Activated CD8-positive, alpha-beta T cell treated with anti-CD3 and anti-CD28 coated beads, Interleukin-2, amount 10 ng/mL, durations not matched to agents 7 days and 5 days (primary cell): ENCODE measurements around the gene EIF1. TPM values are rescaled to one million over a fixed set of nuclear protein-coding genes. Genes with fewer than 3 reads are reported as not detected.

ENCODE experiments used
- ATAC-seq: fragments of 150-1000 bp; cut with Tn5 transposase; one replicate; pipeline ENCODE4 v1.10.0; 2021; ENCODE audit warnings: moderate library complexity
- CTCF ChIA-PET: fragments of 350-600 bp; sonication (Branson Sonifier 250); formaldehyde crosslinking; loops from one replicate; lab custom pipeline; 2021; ENCODE audit warnings: antibody characterized with exemption; lab: Charles Lee
- POLR2A ChIA-PET: fragments of 350-600 bp; sonication (Branson Sonifier 250); formaldehyde crosslinking; loops from one replicate; lab custom pipeline; 2021; ENCODE audit warnings: antibody characterized with exemption; lab: Charles Lee
- DNase-seq: peaks from one replicate; pipeline ENCODE4 v3.0.0-alpha.2; 2020
- H3K27ac Mint-ChIP-seq: one replicate; pipeline ENCODE4 v1.8.0; 2021; ENCODE audit warnings: mild to moderate bottlenecking, mixed read lengths
- H3K27me3 Mint-ChIP-seq: one replicate; pipeline ENCODE4 v1.8.0; 2021; ENCODE audit warnings: low read depth, mixed read lengths
- H3K36me3 Mint-ChIP-seq: one replicate; pipeline ENCODE4 v1.8.0; 2021; ENCODE audit warnings: low read depth, mixed read lengths
- H3K4me1 Mint-ChIP-seq: one replicate; pipeline ENCODE4 v1.8.0; 2021; ENCODE audit warnings: low read depth, mixed read lengths
- H3K4me3 Mint-ChIP-seq: one replicate; pipeline ENCODE4 v1.8.0; 2021; ENCODE audit warnings: mild to moderate bottlenecking, mixed read lengths
- H3K9me3 Mint-ChIP-seq: one replicate; pipeline ENCODE4 v1.8.0; 2022; ENCODE audit warnings: mixed read lengths; ENCODE audit not compliant: insufficient read depth
- total RNA-seq, 2 experiments: library from RNA; stranded (reverse); gene quantifications; one replicate each; pipeline ENCODE4 v1.2.3, GENCODE V29; 2021

Gene EIF1
- total RNA-seq, 2 experiments from 2014 or later = 661 to 670 TPM

GRCh38 chr17:41733348-41734138, 44.9 kb downstream of the EIF1 start:
- H3K27ac Mint-ChIP-seq = peak overlapping the region; percentile 43
- POLR2A ChIA-PET = interaction anchor here (1.8 kb wide), 1 partner anchor 42 kb away, joined by 4 read pairs; no protein-coding TSS in a partner anchor
- no peak for ATAC-seq
- H3K27me3 Mint-ChIP-seq = peaks cover 53% of the 10 kb centered on the region
- no peak for DNase-seq
- no peaks in the 10 kb centered on the region for H3K9me3 Mint-ChIP-seq
- CTCF ChIA-PET = interaction anchor here (1.3 kb wide), 1 partner anchor 68 kb away, joined by 5 read pairs; no protein-coding TSS in a partner anchor
- H3K4me1 Mint-ChIP-seq = peaks cover 17% of the 10 kb centered on the region
- no peaks in the 10 kb centered on the region for H3K36me3 Mint-ChIP-seq
- H3K4me3 Mint-ChIP-seq = no peak overlapping the region

GRCh38 chr17:41734139-41734948, 45.7 kb downstream of the EIF1 start, which contains the start of gene HAP1:
Gene HAP1, minus strand, starts transcription at chr17:41734643. Its CDS starts 9 bp downstream, at chr17:41734634.
- no peak for ATAC-seq
- peaks cover 17% of the 10 kb centered on the region for H3K4me1 Mint-ChIP-seq
- DNase-seq = peak; percentile 25
- no peaks in the 10 kb centered on the region for H3K9me3 Mint-ChIP-seq
- ChIA-PET POLR2A (no interaction called here), CTCF (interaction anchor here (1.3 kb wide), 1 partner anchor 67 kb away, joined by 5 read pairs; no protein-coding TSS in a partner anchor)
- no peak within 1 kb of the TSS for H3K4me3 Mint-ChIP-seq
- no peaks in the 10 kb centered on the region for H3K36me3 Mint-ChIP-seq
- peak within 1 kb of the TSS; percentile 43 for H3K27ac Mint-ChIP-seq
- peaks cover 52% of the 10 kb centered on the region for H3K27me3 Mint-ChIP-seq

- peaks cover 52% of the 10 kb centered on the region for H3K27me3 Mint-ChIP-seq
- H3K4me1 Mint-ChIP-seq = peaks cover 17% of the 10 kb centered on the region
- ChIA-PET POLR2A (no interaction called here), CTCF (interaction anchor here (1.3 kb wide), 1 partner anchor 66 kb away, joined by 5 read pairs; no protein-coding TSS in a partner anchor)
- no peaks in the 10 kb centered on the region for H3K9me3 Mint-ChIP-seq
- H3K27ac Mint-ChIP-seq = no peak overlapping the region
- H3K36me3 Mint-ChIP-seq = no peaks in the 10 kb centered on the region
- DNase-seq (no peak), ATAC-seq (no peak)
- H3K4me3 Mint-ChIP-seq = no peak overlapping the region
Observed at GRCh38 chr17:41734949-41735313, 46.2 kb downstream of the EIF1 start.

GRCh38 chr17:41735744-41736143, 47.1 kb downstream of the EIF1 start:
- ATAC-seq = no peak
- Mint-ChIP-seq H3K27ac (no peak overlapping the region), H3K27me3 (peaks cover 44% of the 10 kb centered on the region), H3K36me3 (no peaks in the 10 kb centered on the region), H3K9me3 (no peaks in the 10 kb centered on the region), H3K4me1 (peaks cover 17% of the 10 kb centered on the region), H3K4me3 (no peak overlapping the region)
- ChIA-PET CTCF (interaction anchor here (3.1 kb wide), 1 partner anchor 66 kb away, joined by 37 read pairs; no protein-coding TSS in a partner anchor), POLR2A (no interaction called here)
- no peak for DNase-seq

- no peak overlapping the region for H3K4me3 Mint-ChIP-seq
- ChIA-PET CTCF (interaction anchor here (0.5 to 3.1 kb wide), 18 partner anchors 12 to 149 kb away, joined by 3 to 37 read pairs (median 4); partner anchors contain the start of genes JUP, KLHL10 and P3H4), POLR2A (interaction anchor here (0.8 kb wide), 1 partner anchor 64 kb away, joined by 3 read pairs; no protein-coding TSS in a partner anchor)
- peak overlapping the region; percentile 66 for H3K27ac Mint-ChIP-seq
- H3K9me3 Mint-ChIP-seq = no peaks in the 10 kb centered on the region
- peaks cover 17% of the 10 kb centered on the region for H3K4me1 Mint-ChIP-seq
- DNase-seq (peak; percentile 26), ATAC-seq (no peak)
- H3K27me3 Mint-ChIP-seq = peaks cover 32% of the 10 kb centered on the region
- no peaks in the 10 kb centered on the region for H3K36me3 Mint-ChIP-seq
Observed at GRCh38 chr17:41736983-41737679, 48.4 kb downstream of the EIF1 start.

GRCh38 chr17:41737680-41738023, 49.0 kb downstream of the EIF1 start:
- H3K27me3 Mint-ChIP-seq = peaks cover 27% of the 10 kb centered on the region
- peak; percentile 9 for ATAC-seq
- peaks cover 17% of the 10 kb centered on the region for H3K4me1 Mint-ChIP-seq
- peak overlapping the region; percentile 66 for H3K27ac Mint-ChIP-seq
- H3K9me3 Mint-ChIP-seq = no peaks in the 10 kb centered on the region
- ChIA-PET CTCF (interaction anchor here (0.5 to 3.1 kb wide), 18 partner anchors 13 to 148 kb away, joined by 3 to 37 read pairs (median 4); partner anchors contain the start of genes JUP, KLHL10 and P3H4), POLR2A (interaction anchor here (0.8 kb wide), 1 partner anchor 64 kb away, joined by 3 read pairs; no protein-coding TSS in a partner anchor)
- no peak overlapping the region for H3K4me3 Mint-ChIP-seq
- DNase-seq = no peak
- no peaks in the 10 kb centered on the region for H3K36me3 Mint-ChIP-seq

- ATAC-seq (peak; percentile 94), DNase-seq (peak; percentile 86)
- no peak overlapping the region for H3K4me3 Mint-ChIP-seq
- CTCF ChIA-PET = interaction anchor here (0.5 to 3.1 kb wide), 17 partner anchors 13 to 132 kb away, joined by 3 to 37 read pairs (median 4); partner anchors contain the start of genes JUP, KLHL10 and P3H4
- POLR2A ChIA-PET = interaction anchor here (0.8 kb wide), 1 partner anchor 63 kb away, joined by 3 read pairs; no protein-coding TSS in a partner anchor
- H3K4me1 Mint-ChIP-seq = peaks cover 17% of the 10 kb centered on the region
- H3K36me3 Mint-ChIP-seq = no peaks in the 10 kb centered on the region
- no peaks in the 10 kb centered on the region for H3K9me3 Mint-ChIP-seq
- peak overlapping the region; percentile 66 for H3K27ac Mint-ChIP-seq
- H3K27me3 Mint-ChIP-seq = peaks cover 26% of the 10 kb centered on the region
Observed at GRCh38 chr17:41738077-41738800, 49.6 kb downstream of the EIF1 start.

- CTCF ChIA-PET = no interaction called here
- POLR2A ChIA-PET = no interaction called here
- peaks cover 22% of the 10 kb centered on the region for H3K27me3 Mint-ChIP-seq
- no peaks in the 10 kb centered on the region for H3K9me3 Mint-ChIP-seq
- H3K4me1 Mint-ChIP-seq = peaks cover 14% of the 10 kb centered on the region
- ATAC-seq (no peak), DNase-seq (no peak)
- H3K4me3 Mint-ChIP-seq = no peak overlapping the region
- no peaks in the 10 kb centered on the region for H3K36me3 Mint-ChIP-seq
- H3K27ac Mint-ChIP-seq = no peak overlapping the region
Observed at GRCh38 chr17:41738801-41739112, 50.1 kb downstream of the EIF1 start.

GRCh38 chr17:41739661-41740352, 51.1 kb downstream of the EIF1 start:
- CTCF ChIA-PET = interaction anchor here (2.7 kb wide), 1 partner anchor 62 kb away, joined by 13 read pairs; no protein-coding TSS in a partner anchor
- H3K27me3 Mint-ChIP-seq = peaks cover 19% of the 10 kb centered on the region
- H3K27ac Mint-ChIP-seq = no peak overlapping the region
- no peaks in the 10 kb centered on the region for H3K36me3 Mint-ChIP-seq
- no peak for ATAC-seq
- POLR2A ChIA-PET = interaction anchor here (1.1 kb wide), 1 partner anchor 59 kb away, joined by 3 read pairs; no protein-coding TSS in a partner anchor
- DNase-seq = no peak
- H3K4me1 Mint-ChIP-seq = peaks cover 11% of the 10 kb centered on the region
- no peak overlapping the region for H3K4me3 Mint-ChIP-seq
- no peaks in the 10 kb centered on the region for H3K9me3 Mint-ChIP-seq

- no peaks in the 10 kb centered on the region for H3K9me3 Mint-ChIP-seq
- DNase-seq (no peak), ATAC-seq (no peak)
- peaks cover 8% of the 10 kb centered on the region for H3K4me1 Mint-ChIP-seq
- no peak overlapping the region for H3K27ac Mint-ChIP-seq
- H3K27me3 Mint-ChIP-seq = peaks cover 14% of the 10 kb centered on the region
- CTCF ChIA-PET = interaction anchor here (2.7 kb wide), 1 partner anchor 61 kb away, joined by 13 read pairs; no protein-coding TSS in a partner anchor
- no peaks in the 10 kb centered on the region for H3K36me3 Mint-ChIP-seq
- no peak overlapping the region for H3K4me3 Mint-ChIP-seq
- POLR2A ChIA-PET = no interaction called here
Observed at GRCh38 chr17:41740506-41740905, 51.8 kb downstream of the EIF1 start.
